Adrenal gland (tissue), 5 donors: ENCODE results near the gene PERCC1.

Experiments used
- CTCF ChIP-seq, 6 experiments: fragments of 450-650 bp in 4 of 6; fragments of 200-600 bp in 2 of 6; sonication (generic) in 1 of 6; IDR thresholded peaks; 1 replicate in 5 of 6; 2 replicates in 1 of 6; pipeline versions ENCODE4 v1.5.1 to v1.8.0; 2016 to 2021; ENCODE audit warnings: antibody characterized with exemption in 6 of 6, mild to moderate bottlenecking in 2 of 6, moderate library complexity in 1 of 6
- POLR2A ChIP-seq, 2 donors: fragments of 450-650 bp; IDR thresholded peaks; one replicate each; pipeline ENCODE4 v1.6.1; 2017; ENCODE audit warnings: antibody characterized with exemption in 2 of 2, mild to moderate bottlenecking in 2 of 2, moderate library complexity in 1 of 2
- donor health status: DM: no; HTN: no; CAD: no.

DNA sequence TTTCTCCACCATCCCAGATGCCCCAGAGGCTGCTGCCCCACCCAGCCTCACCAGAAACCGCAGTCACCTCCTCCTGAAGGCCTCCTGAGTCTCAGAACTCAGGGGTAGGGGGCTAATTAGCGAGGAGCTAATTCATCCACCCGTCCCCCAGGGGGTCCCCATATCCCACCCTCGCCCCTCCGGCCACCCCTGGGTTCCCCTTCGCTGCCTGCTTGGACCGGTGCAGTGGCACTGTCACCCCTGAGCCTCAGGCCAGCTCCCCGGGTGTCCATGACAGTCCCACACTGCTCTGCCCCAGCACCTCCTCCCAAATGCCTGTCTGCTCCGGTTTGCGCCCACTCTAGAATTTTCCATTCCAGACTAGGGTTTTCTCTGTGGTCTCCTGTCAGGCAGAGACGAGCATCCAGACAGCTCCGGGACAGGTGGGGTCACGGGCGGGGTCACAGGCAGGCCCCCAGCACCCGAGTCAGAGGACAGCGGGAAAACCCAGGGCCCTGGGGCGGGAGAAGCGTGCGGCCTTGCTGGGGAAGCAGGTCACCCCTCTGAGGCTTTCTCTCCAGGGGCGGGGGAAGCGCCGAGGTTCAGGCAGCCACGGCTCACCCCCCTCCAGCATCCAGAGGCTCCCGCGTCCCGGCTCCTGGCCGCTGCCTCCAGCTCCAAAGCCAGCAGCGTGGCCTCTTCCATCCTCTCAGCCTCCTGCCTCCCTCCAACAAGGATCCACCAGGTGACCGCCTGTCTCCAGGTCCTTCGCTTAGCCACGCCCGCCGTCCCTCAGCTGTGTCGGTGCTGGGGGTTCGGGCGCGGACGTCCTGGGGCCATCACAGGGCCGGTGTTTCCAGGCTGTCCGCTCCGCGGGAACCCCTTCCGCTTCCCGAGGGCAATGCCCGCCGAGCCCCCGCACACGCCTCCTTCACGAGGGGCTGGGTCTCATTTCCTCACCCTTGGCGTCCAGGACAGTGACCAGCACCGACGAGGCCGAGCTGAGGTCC lies 3.1 kb upstream of the PERCC1 start:
- TF ChIP-seq CTCF (IDR thresholded peaks at IDR 0.05) (no peak), POLR2A (IDR thresholded peaks at IDR 0.05) (no peak)
